Measurements from ENCODE around the gene KIAA1217.

KIAA1217 gene

GRCh38 chr10:24370877-24371276, 161.9 kb downstream of the KIAA1217 start:
- TF ChIP-seq CTCF (IDR thresholded peaks at IDR 0.05; ENCODE audit: low read length) = no peak
- TF ChIP-seq EZH2 (IDR thresholded peaks at IDR 0.05; ENCODE audit: borderline replicate concordance, low read length) = no peak
- H2AFZ ChIP-seq (ENCODE audit: low read length) = no peak overlapping the region
- H3K9ac ChIP-seq (ENCODE audit: low read length) = no peak overlapping the region
- H3K4me1 ChIP-seq (ENCODE audit: insufficient read depth, low read length, severe bottlenecking) = no peaks in the 10 kb centered on the region
- H3K36me3 ChIP-seq (ENCODE audit: insufficient read depth, low read length) = no peaks in the 10 kb centered on the region
- H3K4me2 ChIP-seq (ENCODE audit: low read length) = no peak overlapping the region
- no peaks in the 10 kb centered on the region for H3K79me2 ChIP-seq (ENCODE audit: insufficient read depth, low read length)
- H3K9me3 ChIP-seq (ENCODE audit: low read length) = no peaks in the 10 kb centered on the region
- H3K27me3 ChIP-seq (ENCODE audit: insufficient read depth, low read length) = no peaks in the 10 kb centered on the region
- no peak overlapping the region for H3K27ac ChIP-seq (ENCODE audit: low read depth, low read length, poor library complexity, severe bottlenecking)
- H3K4me3 ChIP-seq (ENCODE audit: low read depth, low read length, poor library complexity, severe bottlenecking) = no peak overlapping the region
- no peaks in the 10 kb centered on the region for H3F3A ChIP-seq (ENCODE audit: insufficient read depth, low read length)
- H4K20me1 ChIP-seq (ENCODE audit: insufficient read depth, low read length) = no peaks in the 10 kb centered on the region
- H3K9me2 ChIP-seq (ENCODE audit: low read depth, low read length) = no peaks in the 10 kb centered on the region

- Histone ChIP-seq H4K20me1 (ENCODE audit: insufficient read depth, low read length) (no peaks in the 10 kb centered on the region), H3K4me2 (ENCODE audit: low read length) (no peak overlapping the region), H3K4me1 (ENCODE audit: insufficient read depth, low read length, severe bottlenecking) (no peaks in the 10 kb centered on the region), H3K27me3 (ENCODE audit: insufficient read depth, low read length) (no peaks in the 10 kb centered on the region), H3K9ac (ENCODE audit: low read length) (no peak overlapping the region), H3K79me2 (ENCODE audit: insufficient read depth, low read length) (no peaks in the 10 kb centered on the region), H2AFZ (ENCODE audit: low read length) (no peak overlapping the region), H3K27ac (ENCODE audit: low read depth, low read length, poor library complexity, severe bottlenecking) (no peak overlapping the region), H3K9me2 (ENCODE audit: low read depth, low read length) (no peaks in the 10 kb centered on the region), H3K9me3 (ENCODE audit: low read length) (no peaks in the 10 kb centered on the region), H3K4me3 (ENCODE audit: low read depth, low read length, poor library complexity, severe bottlenecking) (no peak overlapping the region), H3K36me3 (ENCODE audit: insufficient read depth, low read length) (no peaks in the 10 kb centered on the region), H3F3A (ENCODE audit: insufficient read depth, low read length) (no peaks in the 10 kb centered on the region)
- TF ChIP-seq EZH2 (IDR thresholded peaks at IDR 0.05; ENCODE audit: borderline replicate concordance, low read length) (no peak), CTCF (IDR thresholded peaks at IDR 0.05; ENCODE audit: low read length) (no peak)
Measured at GRCh38 chr10:24371396-24371795, 162.5 kb downstream of the KIAA1217 start.

GRCh38 chr10:24374134-24374915, 165.4 kb downstream of the KIAA1217 start:
- Histone ChIP-seq H3K9me2 (ENCODE audit: low read depth, low read length) (no peaks in the 10 kb centered on the region), H2AFZ (ENCODE audit: low read length) (no peak overlapping the region), H3K36me3 (ENCODE audit: insufficient read depth, low read length) (no peaks in the 10 kb centered on the region), H3K9ac (ENCODE audit: low read length) (no peak overlapping the region), H3K27me3 (ENCODE audit: insufficient read depth, low read length) (no peaks in the 10 kb centered on the region), H3K27ac (ENCODE audit: low read depth, low read length, poor library complexity, severe bottlenecking) (no peak overlapping the region), H4K20me1 (ENCODE audit: insufficient read depth, low read length) (no peaks in the 10 kb centered on the region), H3K9me3 (ENCODE audit: low read length) (no peaks in the 10 kb centered on the region), H3K79me2 (ENCODE audit: insufficient read depth, low read length) (no peaks in the 10 kb centered on the region), H3K4me1 (ENCODE audit: insufficient read depth, low read length, severe bottlenecking) (no peaks in the 10 kb centered on the region), H3K4me2 (ENCODE audit: low read length) (no peak overlapping the region), H3F3A (ENCODE audit: insufficient read depth, low read length) (no peaks in the 10 kb centered on the region), H3K4me3 (ENCODE audit: low read depth, low read length, poor library complexity, severe bottlenecking) (no peak overlapping the region)
- TF ChIP-seq EZH2 (IDR thresholded peaks at IDR 0.05; ENCODE audit: borderline replicate concordance, low read length) (no peak), CTCF (IDR thresholded peaks at IDR 0.05; ENCODE audit: low read length) (no peak)
